Fibroblast of the aortic adventitia (primary cell): ENCODE measurements around the gene RFX1. TPM values are rescaled to one million over a fixed set of nuclear protein-coding genes. Genes with fewer than 3 reads are reported as not detected.

Experiments used
- DNase-seq: peaks from one replicate; pipeline ENCODE4 v3.0.0-alpha.2; 2010; ENCODE audit warnings: low read depth
- H3K4me3 ChIP-seq: 2 replicates; pipeline ENCODE4 v1.5.1; 2011; ENCODE audit warnings: low read depth, mild to moderate bottlenecking, control low read depth, low read length, moderate library complexity
- CTCF ChIP-seq: IDR thresholded peaks from 2 replicates; pipeline ENCODE4 v1.5.1; 2011; ENCODE audit warnings: mild to moderate bottlenecking, low read length, control low read depth, inconsistent platforms; ENCODE audit not compliant: insufficient read depth
- total RNA-seq: library from RNA; depleted of rRNA; stranded (reverse); fragments of >200 nt; gene quantifications from 2 replicates; pipeline ENCODE4 v1.2.3, GENCODE V29; 2012; ENCODE audit warnings: low replicate concordance

RFX1 gene
- total RNA-seq, 1 donor = 3.4 TPM

- no peak overlapping the region for H3K4me3 ChIP-seq
- DNase-seq = no peak
- no peak for TF ChIP-seq CTCF
Measured at GRCh38 chr19:14000691-14001375, 5.3 kb downstream of the RFX1 start.

GRCh38 chr19:13999085-13999484 lies 7.0 kb downstream of the RFX1 start:
- no peak for DNase-seq
- no peak for TF ChIP-seq CTCF

GRCh38 chr19:13998426-13998825 lies 7.7 kb downstream of the RFX1 start:
- no peak overlapping the region for H3K4me3 ChIP-seq
- TF ChIP-seq CTCF = no peak
- no peak for DNase-seq

More at GRCh38 chr19:13999085-13999484, 7.0 kb downstream of the RFX1 start:
- no peak overlapping the region for H3K4me3 ChIP-seq

- DNase-seq = no peak
- TF ChIP-seq CTCF = no peak
- H3K4me3 ChIP-seq = no peak overlapping the region
Measured at GRCh38 chr19:13997631-13997962, 8.5 kb downstream of the RFX1 start.

GRCh38 chr19:13996928-13997630 lies 9.0 kb downstream of the RFX1 start:
- no peak overlapping the region for H3K4me3 ChIP-seq
- no peak for TF ChIP-seq CTCF
- DNase-seq = no peak

- no peak for TF ChIP-seq CTCF
- DNase-seq = no peak
- H3K4me3 ChIP-seq = no peak overlapping the region
Measured at GRCh38 chr19:13995878-13996765, 10.0 kb downstream of the RFX1 start.
